MCF 10A (cell line): ENCODE data around the gene SLC17A9. TPM values are rescaled to one million over a fixed set of nuclear protein-coding genes. Genes with fewer than 3 reads are reported as not detected.

ENCODE experiments used
- BruUV-seq: library from RNA; stranded (reverse); fragments of 400-500 nt; replicated peaks from 2 replicates; lab custom pipeline; 2021; lab: Mats Ljungman, UMichigan
- CTCF ChIA-PET: fragments of 300-600 bp; sonication (Branson Sonifier 250); formaldehyde crosslinking; extraction: SDS; loops from one replicate; lab custom pipeline; 2021; ENCODE audit warnings: antibody characterized with exemption, inconsistent platforms; lab: Yijun Ruan, JAX
- POLR2A ChIA-PET: fragments of 300-600, 350-650 bp; sonication (Branson Sonifier 250); formaldehyde crosslinking; extraction: SDS; loops from one replicate; lab custom pipeline; 2020; ENCODE audit warnings: antibody characterized with exemption, inconsistent platforms; lab: Yijun Ruan, JAX
- DNase-seq: peaks from one replicate; pipeline ENCODE4 v3.0.0-alpha.2; 2018; ENCODE audit not compliant: unreplicated experiment
- H3K27ac Mint-ChIP-seq: one replicate; pipeline ENCODE4 v1.8.0; 2022; ENCODE audit warnings: mild to moderate bottlenecking, low read depth, mixed read lengths; ENCODE audit not compliant: unreplicated experiment
- H3K27me3 Mint-ChIP-seq: one replicate; pipeline ENCODE4 v1.8.0; 2022; ENCODE audit warnings: mixed read lengths; ENCODE audit not compliant: insufficient read depth, unreplicated experiment
- H3K36me3 Mint-ChIP-seq: one replicate; pipeline ENCODE4 v1.8.0; 2022; ENCODE audit warnings: mild to moderate bottlenecking, moderate library complexity, mixed read lengths; ENCODE audit not compliant: insufficient read depth, unreplicated experiment
- H3K4me1 Mint-ChIP-seq: one replicate; pipeline ENCODE4 v1.8.0; 2022; ENCODE audit warnings: mixed read lengths; ENCODE audit not compliant: insufficient read depth, unreplicated experiment
- H3K4me3 Mint-ChIP-seq: one replicate; pipeline ENCODE4 v1.8.0; 2022; ENCODE audit warnings: mild to moderate bottlenecking, moderate library complexity, mixed read lengths; ENCODE audit not compliant: unreplicated experiment
- H3K9me3 Mint-ChIP-seq: one replicate; pipeline ENCODE4 v1.8.0; 2022; ENCODE audit warnings: mixed read lengths; ENCODE audit not compliant: unreplicated experiment
- CTCF ChIP-seq: fragments of 200-600 bp; IDR thresholded peaks from one replicate; pipeline ENCODE4 v1.8.0; 2022; ENCODE audit warnings: antibody characterized with exemption, mild to moderate bottlenecking; ENCODE audit not compliant: unreplicated experiment
- intact Hi-C: fragments of 100-400 bp; cut with micrococcal nuclease; formaldehyde crosslinking; loops from 2 replicates; pipeline ENCODE4 v1.14.1; 2022
- total RNA-seq: library from RNA; stranded (reverse); gene quantifications from 2 replicates; pipeline ENCODE4 v1.2.3, GENCODE V29; 2022

Gene SLC17A9
- total RNA-seq, 1 experiment from 2014 or later: 0.07 TPM

- ChIA-PET CTCF (interaction anchor here (0.6 to 4.8 kb wide), 15 partner anchors 8 to 138 kb away, joined by 3 to 32 read pairs (median 4); no protein-coding TSS in a partner anchor), POLR2A (interaction anchor here (1.1 to 1.4 kb wide), 2 partner anchors 30 to 110 kb away, joined by 3 to 4 read pairs; no protein-coding TSS in a partner anchor)
- H3K4me1 Mint-ChIP-seq: peaks cover 6% of the 10 kb centered on the region
- DNase-seq: no peak
- no TSS peak for BruUV-seq
- no peak overlapping the region for H3K27ac Mint-ChIP-seq
- H3K4me3 Mint-ChIP-seq: peak overlapping the region; percentile 40
- intact Hi-C loops: loop anchor here (1.0 kb wide), 3 partner anchors 38 to 188 kb away; no protein-coding TSS in a partner anchor
- TF ChIP-seq CTCF: no peak
- H3K36me3 Mint-ChIP-seq: no peaks in the 10 kb centered on the region
- H3K27me3 Mint-ChIP-seq: peaks cover 60% of the 10 kb centered on the region
- H3K9me3 Mint-ChIP-seq: no peaks in the 10 kb centered on the region
Measured at GRCh38 chr20:63009988-63010769, 57.7 kb downstream of the SLC17A9 start.

- Mint-ChIP-seq H3K4me1 (peaks cover 6% of the 10 kb centered on the region), H3K36me3 (no peaks in the 10 kb centered on the region), H3K27ac (no peak overlapping the region), H3K27me3 (peaks cover 76% of the 10 kb centered on the region), H3K9me3 (no peaks in the 10 kb centered on the region), H3K4me3 (no peak overlapping the region)
- no peak for TF ChIP-seq CTCF
- DNase-seq: peak; percentile 38
- ChIA-PET POLR2A (interaction anchor here (0.6 kb wide), 1 partner anchor 73 kb away, joined by 3 read pairs; no protein-coding TSS in a partner anchor), CTCF (interaction anchor here (0.6 to 4.8 kb wide), 6 partner anchors 9 to 571 kb away, joined by 3 to 32 read pairs (median 4); no protein-coding TSS in a partner anchor)
- intact Hi-C loops: no loop called here
- no TSS peak for BruUV-seq
Measured at GRCh38 chr20:63011798-63012197, 59.3 kb downstream of the SLC17A9 start.

GRCh38 chr20:63013207-63013606, 60.7 kb downstream of the SLC17A9 start:
- Mint-ChIP-seq H3K4me1 (peaks cover 6% of the 10 kb centered on the region), H3K9me3 (no peaks in the 10 kb centered on the region), H3K36me3 (no peaks in the 10 kb centered on the region), H3K27me3 (peaks cover 74% of the 10 kb centered on the region), H3K27ac (no peak overlapping the region), H3K4me3 (no peak overlapping the region)
- no peak for DNase-seq
- CTCF ChIA-PET: interaction anchor here (1.0 kb wide), 1 partner anchor 35 kb away, joined by 6 read pairs; no protein-coding TSS in a partner anchor
- intact Hi-C loops: no loop called here
- BruUV-seq: no TSS peak
- TF ChIP-seq CTCF: no peak
- POLR2A ChIA-PET: no interaction called here

- Mint-ChIP-seq H3K27ac (no peak overlapping the region), H3K4me3 (no peak overlapping the region), H3K27me3 (peaks cover 74% of the 10 kb centered on the region), H3K9me3 (no peaks in the 10 kb centered on the region), H3K4me1 (peaks cover 6% of the 10 kb centered on the region), H3K36me3 (no peaks in the 10 kb centered on the region)
- no peak for TF ChIP-seq CTCF
- intact Hi-C loops: no loop called here
- no peak for DNase-seq
- POLR2A ChIA-PET: no interaction called here
- BruUV-seq: no TSS peak
- CTCF ChIA-PET: no interaction called here
Measured at GRCh38 chr20:63014287-63014686, 61.8 kb downstream of the SLC17A9 start.
